GM21529 (cell line): ENCODE measurements around the gene GPRIN2.
"Not testable (repeated sequence)": the region's sequence is repeated elsewhere in the genome, so short reads cannot be mapped to it uniquely, and the experiment has no call there.

Experiments used
- ATAC-seq: cut with Tn5 transposase; IDR thresholded peaks from one replicate; pipeline ENCODE4 v1.9.1; 2021; ENCODE audit not compliant: unreplicated experiment

GPRIN2 gene

DNA sequence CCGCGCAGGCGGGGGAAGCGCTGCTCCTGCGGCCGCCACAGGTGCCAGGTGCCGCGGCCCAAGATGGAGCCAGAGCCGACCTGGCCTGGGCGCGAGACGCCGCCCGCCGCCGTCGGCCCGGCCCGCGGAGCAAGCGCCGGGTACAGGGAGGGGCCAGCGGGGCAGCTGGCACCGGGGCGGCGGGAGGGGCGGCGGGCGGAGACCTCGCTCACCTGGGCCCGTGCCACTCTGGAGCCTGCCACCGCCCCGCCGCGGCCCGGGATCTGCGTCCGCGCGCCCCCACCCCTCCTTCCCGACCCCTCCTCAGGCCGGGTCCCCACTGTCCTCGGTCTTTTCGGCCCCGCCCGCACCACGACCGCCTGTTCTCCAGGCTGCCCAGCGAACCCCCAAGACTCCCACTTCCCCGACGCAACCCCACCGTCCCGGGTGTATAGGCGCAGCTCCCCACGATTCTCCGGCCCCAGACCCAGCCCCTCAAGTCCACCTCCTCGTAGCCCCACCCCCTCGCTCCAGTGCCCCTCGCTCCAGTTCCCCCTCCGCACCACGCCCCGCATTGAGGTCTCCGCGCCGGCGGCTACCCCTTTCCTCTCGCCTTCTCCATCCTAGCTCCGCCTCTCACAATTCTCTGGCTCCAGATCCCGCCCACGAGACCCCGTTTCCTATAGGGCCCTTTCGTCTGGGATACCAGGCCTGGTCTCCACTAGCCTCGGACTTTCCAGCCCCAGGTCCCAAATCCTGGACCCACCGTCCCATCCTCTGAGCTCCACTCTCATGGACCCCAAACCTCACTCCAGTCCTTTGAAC lies at the start of gene GPRIN2:
TSS of gene GPRIN2 (minus strand) at position 144 of the 804 bp plus-strand sequence. CDS start 5,922 bp downstream, outside the sequence.
- ATAC-seq: no peak

DNA sequence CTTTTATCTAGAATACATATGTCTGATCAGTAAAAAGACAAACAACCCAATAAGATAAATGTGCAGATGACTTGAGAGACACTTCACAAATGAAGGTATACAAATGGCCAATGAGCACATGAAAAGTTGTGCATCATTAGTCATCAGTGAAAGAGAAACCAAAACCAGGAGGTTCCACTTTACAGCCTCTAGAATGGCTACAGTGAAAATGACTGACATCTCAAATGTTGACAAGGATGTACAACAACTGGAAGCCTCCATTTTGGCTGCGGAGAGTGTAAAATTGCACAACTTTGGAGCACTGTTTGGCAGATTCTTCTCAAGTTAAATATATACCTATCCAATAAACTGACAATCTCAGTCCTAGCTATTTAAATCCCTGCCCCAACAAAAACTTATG lies 44.1 kb upstream of the GPRIN2 start:
- peak; percentile 66 for ATAC-seq

DNA sequence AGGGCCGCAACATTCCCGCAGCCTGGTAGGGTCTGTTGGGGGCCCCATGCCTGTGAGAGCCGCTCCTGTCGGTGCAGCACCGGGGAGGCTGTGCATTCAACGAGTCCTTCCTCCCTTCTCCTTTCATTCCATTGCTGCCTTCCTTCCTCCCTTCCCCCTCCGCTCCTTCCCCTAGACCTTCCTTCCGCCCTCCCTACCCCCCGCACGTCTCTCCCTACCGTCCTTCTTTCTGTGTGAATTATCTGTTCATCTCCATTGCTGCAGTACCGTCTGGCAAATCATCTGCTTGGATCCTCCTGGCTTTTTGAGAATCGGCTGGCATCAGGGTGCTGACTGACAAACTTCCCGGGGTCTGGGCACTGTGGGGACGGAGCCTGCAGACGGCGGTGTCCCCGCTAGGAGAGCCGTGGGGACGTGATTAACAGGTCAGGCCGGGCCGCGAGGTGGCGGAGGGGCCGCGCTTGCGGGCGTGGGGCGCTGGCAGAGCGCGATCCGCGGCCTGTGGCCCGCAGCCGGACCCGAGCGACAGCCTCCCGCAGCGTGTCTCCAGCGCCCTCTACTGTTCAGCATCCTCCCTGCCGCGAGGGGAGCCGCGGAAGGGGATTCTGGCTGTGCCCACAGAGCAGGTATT lies 41.3 kb upstream of the GPRIN2 start:
- peak; percentile 82 for ATAC-seq

DNA sequence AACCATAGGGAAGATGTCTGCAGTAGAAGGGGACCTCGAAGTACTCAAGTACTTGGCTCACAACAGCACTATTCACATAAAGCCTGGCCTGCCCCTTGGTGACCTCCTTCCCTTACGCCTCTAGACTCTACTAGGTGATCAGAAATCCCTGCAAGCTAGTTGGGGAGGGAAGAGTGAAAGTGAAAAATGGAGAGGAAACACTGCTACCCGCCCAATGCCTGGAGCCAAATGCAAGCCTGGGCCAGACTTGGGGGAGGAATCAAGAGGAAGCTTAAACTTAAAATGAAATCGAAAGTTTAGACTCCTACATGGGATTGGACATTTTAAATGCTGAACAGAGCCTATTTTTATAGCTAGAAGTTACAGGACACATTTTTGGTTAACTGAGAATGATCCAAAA lies 40.1 kb upstream of the GPRIN2 start:
- ATAC-seq: not testable (repeated sequence)

DNA sequence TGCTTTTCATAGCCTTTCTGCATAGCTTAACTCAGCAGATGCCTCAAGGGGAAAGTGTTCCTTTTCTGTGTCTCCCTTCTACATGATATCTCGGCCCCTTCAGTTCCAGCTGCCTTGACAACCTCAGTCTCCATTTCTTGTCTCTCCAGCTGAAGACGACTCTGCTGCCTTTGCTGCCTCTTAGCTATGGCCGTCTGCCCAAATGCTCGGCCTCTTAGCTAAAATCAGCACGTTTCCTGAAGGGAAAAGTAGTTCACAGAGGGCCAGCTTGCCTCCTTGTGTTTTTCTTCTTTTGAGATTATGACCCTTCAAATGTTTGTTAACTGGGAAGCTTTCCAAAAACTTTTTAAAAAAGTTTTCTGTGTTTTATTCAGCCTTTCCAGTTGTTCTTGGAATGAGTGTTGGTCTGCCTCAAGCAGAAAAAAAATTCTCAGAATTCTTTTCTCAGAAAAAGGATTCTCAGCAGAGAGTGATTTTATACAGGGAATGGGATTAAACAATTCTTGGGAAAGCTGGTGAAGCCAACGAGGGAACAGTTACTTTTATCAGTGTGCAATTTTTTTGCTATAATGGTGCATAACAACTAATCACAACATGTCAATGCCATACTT lies 38.1 kb upstream of the GPRIN2 start:
- not testable (repeated sequence) for ATAC-seq

DNA sequence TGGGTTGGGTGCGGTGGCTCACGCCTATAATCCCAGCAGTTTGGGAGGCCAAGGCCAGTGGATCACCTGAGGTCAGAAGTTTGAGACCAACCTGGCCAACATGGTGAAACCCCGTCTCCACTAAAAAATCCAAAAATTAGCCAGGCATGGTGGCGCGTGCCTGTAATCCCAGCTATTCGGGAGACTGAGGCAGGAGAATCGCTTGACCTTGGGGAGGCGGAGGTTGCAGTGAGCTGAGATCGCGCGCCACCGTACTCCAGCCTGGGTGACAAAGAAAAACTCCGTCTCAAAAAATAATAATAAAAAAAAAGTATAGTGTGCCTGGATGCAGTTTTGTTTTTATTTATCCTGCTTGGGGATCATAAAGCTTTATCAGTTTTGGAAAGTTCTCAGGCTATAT lies 36.8 kb upstream of the GPRIN2 start:
- ATAC-seq: not testable (repeated sequence)

DNA sequence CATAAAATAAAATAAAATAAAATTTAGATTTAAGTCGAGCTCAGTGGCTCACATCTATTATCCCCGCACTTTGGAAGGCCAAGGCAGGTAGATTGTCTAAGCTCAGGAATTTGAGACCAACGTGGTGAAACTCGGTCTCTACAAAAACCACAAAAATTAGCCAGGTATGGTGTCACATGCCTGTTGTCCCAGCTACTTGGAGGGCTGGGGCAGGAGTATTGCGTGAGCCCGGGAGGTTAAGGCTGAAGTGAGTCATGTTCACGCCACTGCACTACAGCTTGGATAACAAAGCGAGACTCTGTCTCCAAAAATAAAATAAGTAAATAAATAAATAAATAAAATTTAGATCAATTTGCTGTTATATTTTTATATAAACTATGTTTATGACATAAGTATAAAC lies 34.6 kb upstream of the GPRIN2 start:
- not testable (repeated sequence) for ATAC-seq

DNA sequence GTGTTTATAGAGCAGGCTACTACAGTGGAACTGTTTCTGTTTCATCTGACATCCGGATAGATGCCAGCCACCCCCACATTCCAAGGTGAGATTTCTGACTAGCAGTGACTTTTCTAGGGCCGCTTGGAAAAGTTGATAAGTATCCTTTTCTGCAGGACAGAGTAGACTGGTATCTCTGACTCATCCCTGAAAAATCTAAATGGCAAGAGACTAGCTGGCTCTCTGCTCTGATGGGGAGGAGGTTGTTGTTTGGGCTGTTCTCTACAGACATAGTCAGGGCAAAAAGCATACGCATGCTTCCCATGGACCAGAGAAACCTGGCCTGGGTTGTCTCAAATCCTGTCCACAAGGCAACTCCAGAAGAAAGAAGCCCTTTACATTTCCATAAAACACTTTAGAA lies 33.1 kb upstream of the GPRIN2 start:
- ATAC-seq: not testable (repeated sequence)

DNA sequence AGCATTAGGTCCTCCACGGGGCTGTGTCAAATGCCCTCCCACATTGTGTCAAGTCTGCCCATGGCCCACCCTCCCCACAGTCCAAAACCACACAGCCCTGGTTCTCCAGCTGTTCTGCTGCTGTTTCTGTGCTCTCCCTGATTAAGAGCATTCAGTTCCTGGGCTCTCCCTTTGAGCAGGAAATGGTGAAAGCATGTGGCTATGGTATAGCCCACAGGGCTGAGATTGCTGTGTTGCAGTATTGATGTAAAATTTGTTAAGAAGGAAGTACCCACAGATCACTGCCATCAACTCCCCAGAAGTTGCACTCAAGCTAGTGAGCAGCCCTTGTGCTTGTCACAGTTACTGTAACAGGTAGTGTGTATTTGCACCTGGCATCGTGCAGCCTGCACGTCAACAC lies 31.8 kb upstream of the GPRIN2 start:
- ATAC-seq: not testable (repeated sequence)

DNA sequence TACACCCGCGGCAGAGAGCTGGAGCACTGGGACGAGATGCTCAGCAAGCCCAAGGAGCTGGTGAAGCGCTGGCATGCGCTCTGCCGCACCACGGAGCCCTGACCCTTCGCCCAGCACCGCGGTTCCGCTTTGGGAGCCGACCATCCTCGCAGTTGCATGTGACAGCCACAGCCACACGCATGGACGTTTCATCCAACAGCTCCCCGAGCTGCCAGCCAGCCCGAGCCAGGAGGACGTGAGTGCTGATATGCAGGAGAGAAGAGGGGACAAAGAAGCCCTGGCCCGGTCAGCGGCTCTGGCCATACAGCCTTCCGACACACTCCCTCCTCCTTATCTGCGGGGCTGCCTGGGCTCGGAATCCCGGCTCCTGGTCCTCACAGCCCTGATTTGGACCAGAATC lies 31.1 kb upstream of the GPRIN2 start:
- ATAC-seq: not testable (repeated sequence)

DNA sequence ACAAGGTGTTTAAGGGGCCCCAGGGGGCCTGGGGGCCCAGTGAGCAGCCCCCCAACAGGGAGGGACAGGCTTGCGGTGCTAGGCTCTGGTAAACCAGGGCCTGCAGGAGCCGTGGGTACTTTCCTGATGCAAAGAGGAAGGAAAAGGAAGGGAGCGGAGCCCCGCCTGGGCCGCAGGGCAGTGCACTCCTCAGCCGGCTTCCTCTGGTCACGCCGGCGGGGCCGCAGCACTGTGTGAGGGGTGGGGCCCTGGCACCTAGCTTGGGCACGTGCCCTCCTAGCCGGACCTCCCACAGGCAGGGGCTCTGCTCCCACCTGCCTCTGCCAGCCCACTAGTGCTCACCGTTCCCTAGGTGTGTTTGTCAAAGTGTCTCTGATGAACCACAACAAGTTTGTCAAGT lies 28.8 kb upstream of the GPRIN2 start:
- not testable (repeated sequence) for ATAC-seq

DNA sequence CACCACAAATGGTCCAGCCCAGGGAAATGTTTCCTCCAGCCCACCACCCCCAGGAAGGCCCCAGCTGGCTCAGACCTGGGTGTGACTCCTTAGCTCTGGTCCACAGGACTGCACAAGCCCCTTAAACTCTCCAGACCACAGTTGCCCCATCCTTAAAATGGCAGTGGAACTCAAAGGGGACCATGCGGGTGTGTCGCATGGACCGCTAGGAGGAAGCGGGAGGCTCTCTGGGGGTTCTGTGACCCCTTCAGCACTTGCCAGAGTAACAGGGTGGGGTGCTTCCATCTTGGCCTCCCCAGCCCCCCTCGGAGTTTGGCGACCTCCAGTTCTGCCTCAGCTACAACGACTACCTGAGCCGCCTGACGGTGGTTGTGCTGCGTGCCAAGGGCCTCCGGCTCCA lies 27.7 kb upstream of the GPRIN2 start:
- not testable (repeated sequence) for ATAC-seq

DNA sequence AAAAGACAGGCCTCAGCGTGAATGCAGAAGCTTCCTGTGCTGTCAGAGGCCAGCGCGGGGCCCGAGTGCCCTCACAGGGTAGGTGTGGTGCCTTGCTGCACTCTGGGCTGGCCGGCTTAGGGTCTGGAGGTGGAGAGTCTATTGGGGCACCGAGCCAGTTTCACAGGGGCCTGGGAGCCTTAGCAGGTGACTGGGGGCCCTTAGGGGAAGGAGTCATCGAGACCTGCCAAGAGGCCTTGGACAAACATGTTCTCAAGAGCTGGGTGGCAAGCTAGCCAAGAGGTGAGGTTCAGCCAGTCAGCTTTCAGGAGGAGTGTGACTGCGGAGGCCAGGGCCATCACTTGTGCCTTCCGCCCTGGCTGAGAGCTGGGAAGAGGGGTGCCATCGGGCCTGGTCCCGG lies 26.1 kb upstream of the GPRIN2 start:
- ATAC-seq: not testable (repeated sequence)

DNA sequence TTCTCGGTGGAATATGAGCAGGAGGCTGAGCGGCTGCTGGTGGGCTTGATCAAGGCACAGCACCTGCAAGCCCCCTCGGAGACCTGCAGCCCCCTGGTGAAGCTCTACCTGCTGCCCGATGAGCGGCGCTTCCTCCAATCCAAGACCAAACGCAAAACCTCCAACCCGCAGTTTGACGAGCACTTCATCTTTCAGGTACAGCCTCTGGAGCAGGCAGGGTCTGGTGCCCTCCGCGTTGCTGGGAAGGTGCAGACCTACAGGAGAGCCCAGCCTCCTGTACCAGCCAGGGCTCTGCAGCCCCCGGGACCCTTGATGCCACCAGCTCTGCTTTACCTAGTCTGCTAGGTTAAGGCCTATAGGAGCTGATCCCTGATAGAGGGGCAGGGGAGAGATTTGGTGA lies 25.5 kb upstream of the GPRIN2 start:
- not testable (repeated sequence) for ATAC-seq

DNA sequence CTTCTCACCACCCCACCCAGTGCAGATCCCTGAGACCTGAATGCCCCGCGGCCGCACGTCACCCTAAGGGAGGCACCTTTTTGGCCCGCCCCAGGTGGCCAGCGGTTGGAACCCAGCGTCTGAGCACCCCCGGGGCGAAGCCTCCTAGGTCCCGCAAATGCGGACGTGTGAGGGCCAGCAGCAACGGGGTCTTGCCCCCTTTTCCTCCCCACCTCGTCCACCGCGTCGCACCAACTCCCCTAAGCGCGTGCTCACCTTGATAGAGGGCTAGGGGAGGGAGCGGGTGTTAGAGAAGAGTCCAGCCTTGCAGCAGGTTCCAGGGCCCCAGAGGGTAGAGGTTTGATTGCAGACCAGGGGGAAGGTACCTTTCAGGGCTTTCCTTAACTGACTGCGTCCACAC lies 22.9 kb upstream of the GPRIN2 start:
- ATAC-seq: not testable (repeated sequence)

DNA sequence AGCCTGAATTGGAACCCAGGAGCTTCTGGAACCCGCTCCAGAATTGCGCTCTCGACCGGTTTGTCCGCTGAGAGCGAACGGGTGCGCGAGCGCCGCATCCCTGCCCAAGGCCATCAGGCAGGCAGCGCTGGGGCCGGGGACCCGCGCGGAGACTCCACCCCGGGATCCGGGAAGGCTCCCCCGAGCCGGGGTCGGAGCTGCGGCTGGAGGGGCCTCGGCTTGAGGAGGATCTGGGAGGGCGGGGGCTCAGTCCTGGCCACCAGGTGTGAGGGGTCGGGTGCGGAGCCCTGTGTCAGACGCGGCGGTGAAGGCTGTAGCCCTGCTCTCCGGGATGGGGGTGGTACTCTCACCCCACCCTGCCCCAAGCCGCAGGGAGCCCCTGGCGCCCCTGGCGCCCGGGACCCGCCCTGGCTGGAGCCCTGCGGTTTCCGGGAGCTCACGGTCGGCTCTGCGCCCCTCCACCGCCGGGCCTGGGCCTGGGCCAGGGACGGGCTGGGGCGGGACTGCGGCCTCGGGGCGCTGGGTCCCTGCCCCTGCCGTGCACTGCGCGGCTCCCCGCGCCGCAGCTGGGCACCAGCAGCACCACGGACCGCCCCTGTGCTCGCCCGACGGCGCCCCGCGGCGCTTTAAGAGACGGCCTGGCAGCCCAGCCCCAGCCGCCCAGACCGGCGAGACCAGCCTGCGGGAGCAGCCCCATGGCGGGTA lies 22.2 kb upstream of the GPRIN2 start, which contains the start of gene SYT15:
TSS of gene SYT15 (plus strand) at position 655 of the 705 bp plus-strand sequence. CDS start at position 696, 41 bp downstream.
- ATAC-seq: not testable (repeated sequence)

DNA sequence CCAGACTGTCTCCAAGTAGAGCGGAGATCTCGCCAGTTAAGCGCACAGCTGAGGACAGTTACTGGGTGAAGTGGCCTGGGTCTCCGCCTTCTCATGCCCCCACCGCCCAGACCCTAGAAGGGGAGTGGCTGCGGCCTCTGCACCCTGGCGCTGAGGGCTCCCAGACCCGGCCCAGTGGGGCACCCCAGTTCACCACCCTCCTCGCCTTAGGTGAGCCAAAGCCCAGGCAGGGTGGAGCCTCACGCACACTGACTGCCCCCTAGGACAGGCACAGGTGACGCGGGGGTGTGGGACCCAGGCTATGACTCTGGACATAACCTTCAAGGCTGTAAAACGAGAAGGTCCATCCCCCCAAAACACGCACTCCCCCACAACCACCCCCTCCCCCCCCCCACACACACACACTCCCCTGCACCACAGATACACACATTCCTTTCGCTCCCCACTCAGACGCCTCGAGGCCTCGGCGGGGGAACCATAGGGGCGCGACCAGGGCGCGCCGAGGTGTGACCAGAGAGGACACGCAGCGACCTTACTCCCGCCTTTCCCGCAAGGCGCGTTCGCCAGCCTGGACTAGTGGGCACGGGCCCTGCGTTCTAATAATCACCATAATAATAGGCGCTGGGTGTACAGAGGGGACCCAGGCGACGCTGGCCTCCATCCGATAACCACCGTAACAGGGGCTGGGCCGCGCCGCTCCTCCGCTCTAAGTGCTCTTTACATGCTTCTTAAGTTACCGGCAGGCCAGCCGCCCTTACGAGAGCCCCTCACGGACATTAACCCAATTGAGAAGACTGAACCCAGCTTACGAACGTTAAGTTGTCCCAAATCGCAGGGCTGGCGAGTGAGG lies 21.4 kb upstream of the GPRIN2 start:
- not testable (repeated sequence) for ATAC-seq

DNA sequence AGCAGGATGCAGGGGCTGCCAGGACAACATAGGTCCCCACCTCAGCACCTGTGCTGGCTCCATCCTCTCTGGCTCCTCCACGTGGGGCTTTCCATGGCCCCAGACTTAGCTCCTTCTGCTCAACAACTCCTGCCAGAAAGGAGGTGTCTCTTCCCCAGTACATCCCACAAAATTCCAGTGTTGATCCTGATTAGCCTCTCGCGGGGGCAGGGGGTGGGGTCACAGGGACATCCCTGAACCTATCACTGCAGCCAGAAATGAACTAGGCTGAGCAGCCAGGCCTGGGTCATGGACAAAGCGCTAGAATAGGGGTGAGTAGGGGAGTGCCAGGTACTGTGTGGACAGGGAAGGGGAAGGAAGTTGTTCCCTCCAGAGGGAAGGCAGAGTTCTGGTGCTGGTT lies 17.4 kb upstream of the GPRIN2 start:
- ATAC-seq: not testable (repeated sequence)

DNA sequence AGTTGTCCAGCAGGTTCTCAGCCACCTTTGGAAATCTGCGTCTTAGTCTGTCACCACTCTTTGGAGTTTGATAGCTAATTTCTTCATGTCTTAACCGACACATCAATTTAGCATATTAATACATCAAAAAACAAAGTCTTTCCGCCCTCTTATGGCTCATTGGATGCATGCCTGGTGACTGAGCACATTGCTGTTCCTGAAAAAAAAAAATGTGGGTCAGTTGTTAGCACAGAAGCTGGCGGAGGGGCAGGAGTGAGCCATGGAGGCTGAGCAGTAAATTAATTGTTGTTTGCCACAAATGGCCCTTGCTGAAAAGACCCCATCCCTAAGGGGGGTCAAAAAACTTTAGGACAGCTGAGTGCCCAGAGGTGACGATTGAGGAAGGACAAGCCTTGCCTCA lies 16.9 kb upstream of the GPRIN2 start:
- ATAC-seq: not testable (repeated sequence)

DNA sequence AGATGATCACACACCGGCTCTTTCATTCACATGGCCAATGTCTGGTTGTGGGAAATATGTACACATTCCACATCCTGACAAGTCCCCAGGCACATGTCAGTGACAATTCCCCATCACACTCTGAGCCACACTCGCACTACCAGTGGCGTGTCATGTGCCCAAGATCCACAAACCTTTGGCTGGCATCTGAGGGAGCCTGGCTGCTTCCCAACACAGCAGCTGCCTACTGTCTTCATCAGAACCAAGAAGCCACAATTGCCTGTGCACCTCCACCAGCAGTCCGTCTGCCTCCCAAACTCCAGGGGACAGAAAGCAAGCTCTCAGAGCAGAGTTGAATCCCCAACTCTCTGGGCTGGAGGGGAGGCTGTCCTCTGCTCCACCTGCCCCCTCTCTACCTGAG lies 16.3 kb upstream of the GPRIN2 start:
- ATAC-seq: not testable (repeated sequence)
